GM18505 (cell line): ENCODE data around the gene HS3ST6.
"Not testable (repeated sequence)": the region's sequence is repeated elsewhere in the genome, so short reads cannot be mapped to it uniquely, and the experiment has no call there.

ENCODE experiments used
- ATAC-seq: cut with Tn5 transposase; IDR thresholded peaks from one replicate; pipeline ENCODE4 v1.9.1; 2021; ENCODE audit not compliant: unreplicated experiment
- POLR2A ChIP-seq: IDR thresholded peaks from 4 replicates; pipeline ENCODE4 v1.6.1; 2011; ENCODE audit warnings: borderline replicate concordance; ENCODE audit not compliant: insufficient read depth, insufficient read length; ENCODE audit errors: extremely low read depth

HS3ST6 gene

DNA sequence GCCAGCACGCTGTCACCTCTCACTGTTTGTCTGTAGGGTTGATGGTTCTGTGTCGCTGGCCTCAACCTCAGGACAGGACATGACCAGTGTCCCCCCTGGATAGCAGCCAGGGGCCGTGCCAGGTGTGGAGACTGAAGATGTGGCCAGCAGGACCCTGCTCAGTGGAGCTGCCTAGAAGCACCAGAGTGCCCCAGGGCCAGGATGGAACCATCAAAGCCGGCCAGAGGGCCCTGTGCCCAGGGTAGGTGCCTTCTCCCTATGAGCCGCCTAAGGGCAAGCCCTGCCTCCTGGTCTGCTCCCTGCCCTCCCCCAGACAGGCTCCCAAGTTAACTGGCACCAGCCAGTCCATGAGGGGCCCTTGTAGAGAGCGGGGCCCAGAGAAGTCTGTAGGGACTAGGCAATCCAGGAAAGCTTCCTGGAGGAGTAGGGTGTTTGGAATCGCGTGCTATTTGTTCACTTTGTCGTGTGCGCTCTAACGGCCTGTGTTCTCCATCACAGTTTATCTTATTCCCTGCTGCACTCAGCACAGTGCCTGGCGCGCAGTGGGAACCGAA, 40.6 kb upstream of the HS3ST6 start:
- no peak for TF ChIP-seq POLR2A
- peak; percentile 12 for ATAC-seq

DNA sequence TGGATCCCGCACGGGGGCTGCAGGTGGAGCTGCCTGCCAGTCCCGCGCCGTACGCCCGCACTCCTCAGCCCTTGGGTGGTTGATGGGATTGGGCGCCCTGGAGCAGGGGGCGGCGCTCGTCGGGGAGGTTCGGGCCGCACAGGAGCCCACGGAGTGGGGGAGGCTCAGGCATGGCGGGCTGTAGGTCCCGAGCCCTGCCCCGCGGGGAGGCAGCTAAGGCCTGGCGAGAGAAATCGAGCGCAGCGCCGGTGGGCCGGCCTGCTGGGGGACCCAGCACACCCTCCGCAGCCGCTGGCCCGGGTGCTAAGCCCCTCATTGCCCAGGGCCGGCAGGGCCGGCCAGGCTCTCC, 39.9 kb upstream of the HS3ST6 start:
- not testable (repeated sequence) for ATAC-seq

DNA sequence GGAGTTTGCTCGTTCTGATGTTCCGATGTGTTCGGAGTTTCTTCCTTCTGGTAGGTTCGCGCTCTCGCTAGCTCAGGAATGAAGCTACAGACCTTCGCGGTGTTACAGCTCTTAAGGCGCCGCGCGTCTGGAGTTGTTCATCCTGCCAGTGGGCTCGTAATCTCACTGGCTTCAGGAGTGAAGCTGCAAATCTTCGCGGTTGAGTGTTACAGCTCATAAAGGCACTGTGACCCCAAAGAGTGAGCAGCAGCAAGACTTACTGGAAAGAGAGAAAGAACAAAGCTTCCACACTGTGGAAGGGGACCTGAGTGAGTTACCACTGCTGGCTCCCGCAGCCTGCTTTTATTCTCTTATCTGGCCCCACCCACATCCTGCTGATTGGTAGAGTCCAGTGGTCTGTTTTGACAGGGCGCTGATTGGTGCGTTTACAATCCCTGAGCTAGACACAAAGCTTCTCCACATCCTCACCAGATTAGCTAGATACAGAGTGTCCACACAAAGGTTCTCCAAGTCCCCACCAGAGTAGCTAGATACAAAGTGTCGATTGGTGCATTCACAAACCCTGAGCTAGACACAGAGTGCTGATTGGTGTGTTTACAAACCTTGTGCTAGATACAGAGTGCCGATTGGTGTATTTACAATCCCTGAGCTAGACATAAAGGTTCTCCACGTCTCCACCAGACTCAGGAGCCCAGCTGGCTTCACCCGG, 39.4 kb upstream of the HS3ST6 start:
- not testable (repeated sequence) for ATAC-seq

DNA sequence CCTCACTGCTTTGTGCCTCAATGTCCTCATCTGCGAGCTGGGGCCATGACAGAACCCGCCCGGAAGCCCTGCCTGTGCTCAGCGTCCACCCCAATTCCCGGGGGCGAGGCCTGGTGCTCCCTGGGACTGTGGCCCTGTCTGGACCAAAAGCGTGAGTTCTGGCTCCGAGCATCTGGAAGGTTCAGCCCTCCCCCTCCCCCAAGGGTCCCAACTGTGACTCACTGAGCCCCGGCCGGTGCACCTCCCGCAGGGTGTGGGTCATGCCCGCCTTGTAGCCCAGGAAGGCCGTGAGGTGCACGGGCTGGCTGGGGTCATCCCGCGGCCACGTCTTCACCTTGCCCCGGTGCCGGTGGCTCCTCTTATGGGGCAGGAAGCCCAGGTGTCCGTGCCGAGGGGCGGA, 35.5 kb upstream of the HS3ST6 start:
- ATAC-seq = no peak
- TF ChIP-seq POLR2A = no peak

DNA sequence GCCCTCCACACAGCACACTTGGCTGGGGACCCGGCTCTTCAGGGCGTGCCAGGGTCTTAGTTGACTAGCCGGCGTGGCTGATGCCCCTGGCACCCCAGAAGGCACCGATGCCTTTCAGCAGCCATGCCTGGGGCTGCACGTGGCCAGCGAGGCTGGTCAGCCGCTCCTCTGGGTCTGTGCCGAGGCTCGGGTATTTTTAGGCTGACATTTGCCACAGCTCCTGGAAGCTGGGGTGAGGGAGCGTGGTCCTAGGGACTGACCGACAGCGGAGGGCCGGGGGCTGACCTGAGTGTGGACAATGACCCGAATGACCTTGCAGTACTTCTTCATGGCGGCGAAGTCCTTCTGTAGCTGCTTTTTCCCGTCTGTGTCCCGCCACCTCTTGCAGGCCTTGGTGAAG, 32.3 kb upstream of the HS3ST6 start:
- no peak for TF ChIP-seq POLR2A
- ATAC-seq = no peak

DNA sequence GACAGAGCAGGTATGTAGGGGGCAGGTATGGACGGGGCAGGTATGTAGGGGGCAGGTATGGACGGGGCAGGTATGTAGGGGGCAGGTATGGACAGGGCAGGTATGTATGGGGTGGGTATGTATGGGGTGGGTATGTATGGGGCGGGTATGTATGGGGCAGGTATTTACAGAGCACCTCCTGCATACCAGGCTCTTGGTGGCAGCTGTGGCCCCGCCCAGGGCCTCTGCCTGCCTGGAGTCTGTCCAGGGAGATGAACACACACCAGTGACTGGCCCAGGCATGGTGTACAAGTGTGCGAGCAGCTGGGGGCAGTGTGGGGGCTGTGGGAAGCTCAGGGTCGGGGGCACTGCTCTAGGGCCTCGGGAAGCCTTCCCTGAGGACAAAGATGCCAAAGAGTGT, 31.8 kb upstream of the HS3ST6 start:
- no peak for ATAC-seq
- TF ChIP-seq POLR2A = no peak

DNA sequence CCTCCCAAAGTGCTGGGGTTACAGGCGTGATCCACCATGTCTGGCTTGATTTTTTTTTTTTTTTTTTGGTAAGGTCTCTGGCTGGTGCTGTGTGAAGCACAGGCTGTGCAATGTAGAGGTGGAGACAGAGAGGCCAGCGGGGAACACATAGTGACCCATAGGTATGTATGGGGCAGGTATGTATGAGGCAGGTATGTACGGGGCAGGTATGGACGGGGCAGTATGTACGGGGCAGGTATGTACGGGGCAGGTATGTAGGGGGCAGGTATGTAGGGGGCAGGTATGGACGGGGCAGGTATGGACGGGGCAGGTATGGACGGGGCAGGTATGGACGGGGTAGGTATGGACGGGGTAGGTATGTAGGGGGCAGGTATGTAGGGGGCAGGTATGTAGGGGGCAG, 31.3 kb upstream of the HS3ST6 start:
- TF ChIP-seq POLR2A = no peak
- no peak for ATAC-seq

DNA sequence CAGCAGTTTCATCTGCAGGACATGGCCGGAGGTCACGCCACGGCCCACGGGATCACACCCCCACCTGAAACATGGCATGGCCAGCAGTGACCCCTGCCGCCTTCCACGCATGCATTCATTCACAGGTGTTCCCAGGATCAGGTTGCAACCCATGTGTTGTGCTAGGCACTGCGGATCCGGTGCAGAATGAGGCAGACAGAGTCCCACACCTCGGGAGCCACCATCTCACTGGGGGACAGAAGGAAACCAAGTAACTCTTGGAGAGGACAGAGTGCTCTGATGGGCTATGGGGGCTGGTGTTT, 29.1 kb upstream of the HS3ST6 start:
- ATAC-seq = no peak
- no peak for TF ChIP-seq POLR2A

DNA sequence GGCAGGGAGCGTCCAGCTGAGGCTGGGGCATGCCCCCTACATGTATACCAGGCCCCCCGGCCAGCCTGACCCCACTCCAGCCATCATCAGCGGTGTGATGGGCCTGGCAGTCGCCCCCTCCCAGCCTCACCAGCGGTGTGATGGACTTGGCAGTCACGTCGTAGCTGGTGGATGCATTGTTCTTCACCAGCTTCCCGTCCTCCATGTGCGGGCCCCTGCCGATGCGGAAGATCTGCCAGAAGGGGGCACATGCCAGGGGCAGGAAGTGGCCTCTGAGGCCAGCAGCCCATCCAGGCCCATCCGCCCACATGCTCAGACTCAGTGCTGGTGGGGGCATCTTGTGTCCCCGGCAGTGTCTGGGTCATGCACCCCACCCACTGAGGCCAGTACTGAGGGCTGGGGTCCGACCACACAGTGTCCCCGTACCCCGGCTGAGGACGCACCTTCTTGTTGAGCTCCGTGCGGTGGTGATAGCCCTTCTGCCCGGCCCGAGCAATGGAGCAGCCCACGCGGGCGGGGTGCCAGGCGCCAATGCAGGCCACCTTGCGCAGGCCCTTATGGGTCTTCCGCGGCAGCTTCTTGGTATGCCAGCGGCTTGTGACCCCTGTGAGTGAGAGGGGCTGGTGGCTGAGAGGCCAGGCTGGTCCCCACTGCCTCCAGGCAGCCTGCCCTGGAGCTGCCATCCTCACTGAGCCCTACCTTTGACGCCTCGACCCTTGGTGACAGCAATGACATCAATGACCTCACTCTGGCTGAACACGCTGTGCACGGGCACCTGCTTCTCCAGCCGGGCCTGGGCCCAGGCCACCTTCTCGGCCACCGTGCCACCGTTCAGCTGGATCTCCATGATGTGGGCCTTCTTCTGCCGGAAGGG, 28.5 kb upstream of the HS3ST6 start:
- ATAC-seq = no peak
- no peak for TF ChIP-seq POLR2A

DNA sequence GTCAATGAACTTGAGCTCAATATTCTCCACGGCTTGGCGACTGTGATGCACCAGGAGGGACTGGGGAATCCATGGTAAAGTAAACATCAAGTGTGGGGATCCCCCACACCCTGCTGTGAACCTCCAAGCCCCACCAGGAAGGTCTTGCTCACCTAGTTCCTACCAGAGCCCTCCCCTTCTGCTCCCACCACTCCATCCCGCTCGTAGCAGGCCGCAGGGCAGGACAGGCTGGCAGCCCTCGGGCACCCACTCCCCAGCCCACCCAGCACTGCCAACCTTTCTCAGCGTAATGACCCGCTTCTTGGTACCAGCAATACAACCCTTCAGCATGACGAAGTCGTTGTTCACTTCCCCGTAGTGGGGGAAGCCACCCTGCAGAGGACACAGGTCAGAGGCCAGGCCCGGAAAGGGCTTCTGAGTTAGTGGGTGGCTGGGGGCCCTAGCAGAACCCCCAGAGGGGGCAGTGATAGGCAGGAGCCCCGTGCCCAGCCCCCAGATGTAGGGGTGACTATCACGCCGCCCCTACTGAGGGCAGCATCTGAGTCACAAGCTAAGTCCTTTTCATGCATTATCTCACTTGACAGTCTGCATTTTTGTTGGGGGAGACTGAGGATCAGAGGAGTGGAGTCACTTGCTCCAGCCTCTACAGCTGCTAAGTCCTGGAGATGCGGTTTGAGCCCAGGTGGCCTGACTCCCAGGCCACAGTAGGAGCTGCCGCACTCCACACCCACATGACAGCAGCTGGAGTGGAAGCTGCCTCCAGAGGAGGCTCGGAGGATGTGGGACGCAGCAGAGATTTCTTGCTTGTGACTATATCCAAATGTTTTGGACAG, 27.6 kb upstream of the HS3ST6 start:
- no peak for TF ChIP-seq POLR2A
- ATAC-seq = no peak

DNA sequence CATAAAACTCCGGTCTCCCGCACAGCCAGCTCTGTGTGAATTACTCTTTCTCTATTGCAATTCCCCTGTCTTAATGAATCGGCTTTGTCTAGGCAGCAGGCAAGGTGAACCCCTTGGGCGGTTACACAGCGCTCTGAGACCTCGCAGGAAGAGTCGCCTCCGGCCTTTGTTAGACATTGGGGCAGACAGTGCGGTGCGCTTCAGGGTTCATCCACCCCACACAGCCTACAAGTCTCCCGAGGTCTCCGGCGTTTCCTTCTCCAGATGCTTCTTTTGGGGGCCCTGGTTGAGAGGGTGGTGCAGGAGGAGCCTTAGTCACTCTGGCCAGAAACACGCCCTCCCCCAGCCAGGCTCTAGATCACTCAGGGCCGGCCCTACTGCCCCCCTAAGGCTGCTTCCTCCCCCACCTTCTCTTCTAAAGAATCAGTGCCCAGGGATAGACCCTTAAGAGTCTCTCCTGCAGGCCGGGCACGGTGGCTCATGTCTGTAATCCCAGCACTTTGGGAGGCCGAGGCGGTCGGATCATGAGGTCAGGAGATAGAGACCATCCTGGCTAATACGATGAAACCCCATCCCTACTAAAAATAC, 26.5 kb upstream of the HS3ST6 start:
- TF ChIP-seq POLR2A = no peak
- ATAC-seq = no peak

DNA sequence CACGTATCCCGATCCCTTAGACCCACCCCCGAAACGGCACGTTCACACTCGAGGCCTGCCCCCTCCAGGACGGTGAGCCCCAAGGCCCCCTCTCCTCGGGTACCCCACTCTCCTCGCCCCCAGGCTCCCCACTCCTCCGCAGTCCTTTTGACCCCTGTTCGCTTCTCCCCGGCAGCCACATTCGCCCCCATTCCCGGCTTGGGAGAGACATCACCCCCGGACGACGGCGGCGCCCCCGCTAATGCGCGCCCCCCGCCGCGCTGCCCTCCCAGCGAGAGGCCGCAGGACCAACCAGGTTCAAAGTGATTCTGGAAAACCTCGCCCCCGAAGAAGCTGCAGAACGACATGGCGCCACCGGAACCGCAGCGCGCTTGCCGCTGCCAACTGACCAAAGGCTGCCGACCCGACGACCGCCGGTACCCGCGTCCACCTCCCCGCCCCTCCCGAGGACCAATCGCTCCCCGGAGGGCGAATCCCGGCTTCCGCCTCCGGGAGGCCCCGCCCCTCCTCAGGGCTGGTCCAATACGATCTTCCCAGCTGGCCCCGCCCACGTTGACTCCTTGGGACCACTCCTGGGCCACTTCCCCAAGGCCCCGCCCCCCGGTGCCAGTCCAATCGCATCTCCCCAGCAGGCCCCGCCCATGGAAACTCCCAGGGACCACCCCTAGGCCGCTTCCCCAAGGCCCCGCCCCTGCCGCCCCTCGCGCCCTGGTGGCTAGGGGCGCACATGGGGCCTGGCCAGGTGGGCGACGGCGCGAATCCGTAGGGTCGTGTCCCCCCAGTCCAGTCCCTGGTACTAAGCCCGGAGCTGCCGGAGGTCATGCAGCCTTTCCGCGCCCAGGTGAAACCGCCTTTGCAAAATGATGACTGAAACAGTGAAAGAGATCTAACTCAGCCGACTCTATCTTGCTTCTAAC, 24.9 kb upstream of the HS3ST6 start, which contains the start of gene MSRB1:
MSRB1 (minus strand) TSS at position 390 of the 917 bp plus-strand sequence; CDS start at position 347, 43 bp downstream.
- TF ChIP-seq POLR2A = peak; percentile 84
- peak; percentile 90 for ATAC-seq
